Suppressor macrophage treated with lipopolysaccharide for 1 hour (primary cell): ENCODE results near the gene PLK5.
"Not testable (repeated sequence)": the region's sequence is repeated elsewhere in the genome, so short reads cannot be mapped to it uniquely, and the experiment has no call there.

Experiments
- DNase-seq, 3 donors: peaks; one replicate each; pipeline ENCODE4 v3.0.0-alpha.2; 2020 to 2022

The PLK5 gene

GRCh38 chr19:1523412-1524286 is at the start of gene PLK5:
PLK5 (plus strand) TSS chr19:1524077; CDS start chr19:1526997, 2,920 bp downstream.
- peak in 1 of 3 donors; percentile 23 for DNase-seq

- DNase-seq, result no peak
Observed at GRCh38 chr19:1474765-1475351, 49.0 kb upstream of the PLK5 start.

GRCh38 chr19:1475751-1476437 is 48.0 kb upstream of the PLK5 start:
- no peak for DNase-seq

GRCh38 chr19:1477056-1477455 is 46.8 kb upstream of the PLK5 start:
- DNase-seq, result not testable (repeated sequence)

GRCh38 chr19:1478934-1479707 is 44.8 kb upstream of the PLK5 start, which contains the start of gene C19orf25:
C19orf25 (minus strand) TSS chr19:1479215; CDS start chr19:1478903, 312 bp downstream.
- peak; percentile 95 to 98 (median 97) for DNase-seq

- DNase-seq, result no peak
Observed at GRCh38 chr19:1481224-1481892, 42.5 kb upstream of the PLK5 start.

- no peak for DNase-seq
Observed at GRCh38 chr19:1481893-1482360, 42.0 kb upstream of the PLK5 start.

GRCh38 chr19:1482361-1483130 is 41.3 kb upstream of the PLK5 start:
- no peak for DNase-seq

- DNase-seq, result no peak
Observed at GRCh38 chr19:1483131-1483978, 40.5 kb upstream of the PLK5 start.

- no peak for DNase-seq
Observed at GRCh38 chr19:1483979-1484428, 39.9 kb upstream of the PLK5 start.

- no peak for DNase-seq
Observed at GRCh38 chr19:1486720-1487575, 36.9 kb upstream of the PLK5 start.

GRCh38 chr19:1487576-1488281 is 36.1 kb upstream of the PLK5 start:
- no peak for DNase-seq

GRCh38 chr19:1488282-1488601 is 35.6 kb upstream of the PLK5 start:
- DNase-seq, result no peak

- DNase-seq, result no peak
Observed at GRCh38 chr19:1489463-1490310, 34.2 kb upstream of the PLK5 start.

- peak; percentile 98 to 99 (median 99) for DNase-seq
Observed at GRCh38 chr19:1490311-1491113, 33.4 kb upstream of the PLK5 start, which contains the start of gene PCSK4. PCSK4 (minus strand) TSS chr19:1490350; CDS start chr19:1490346, 4 bp downstream.

GRCh38 chr19:1491114-1491848 is 32.6 kb upstream of the PLK5 start, which contains the start of gene REEP6:
REEP6 (plus strand) TSS chr19:1491181; CDS start chr19:1491270, 89 bp downstream.
- no peak for DNase-seq
